GM21619 (cell line): ENCODE measurements around the gene SUSD4.
A peak's percentile ranks its signal among the peaks of the same experiment; 100 is the strongest.
"Not testable (repeated sequence)": the region's sequence is repeated elsewhere in the genome, so short reads cannot be mapped to it uniquely, and the experiment has no call there.

ENCODE experiments used
- ATAC-seq: cut with Tn5 transposase; IDR thresholded peaks from one replicate; pipeline ENCODE4 v1.9.1; 2021; ENCODE audit not compliant: unreplicated experiment

The SUSD4 gene

GRCh38 chr1:223257856-223258550 lies 106.0 kb downstream of the SUSD4 start:
- ATAC-seq: no peak

- ATAC-seq: no peak
Measured at GRCh38 chr1:223256034-223256433, 107.9 kb downstream of the SUSD4 start.

GRCh38 chr1:223253916-223254315 lies 110.1 kb downstream of the SUSD4 start:
- no peak for ATAC-seq

GRCh38 chr1:223251387-223251786 lies 112.6 kb downstream of the SUSD4 start:
- ATAC-seq: not testable (repeated sequence)

- ATAC-seq: no peak
Measured at GRCh38 chr1:223250632-223251015, 113.4 kb downstream of the SUSD4 start.

GRCh38 chr1:223249854-223250631 lies 113.9 kb downstream of the SUSD4 start:
- ATAC-seq: no peak

- no peak for ATAC-seq
Measured at GRCh38 chr1:223248770-223249140, 115.2 kb downstream of the SUSD4 start.

GRCh38 chr1:223248001-223248769 lies 115.8 kb downstream of the SUSD4 start:
- ATAC-seq: no peak

- ATAC-seq: no peak
Measured at GRCh38 chr1:223246476-223247112, 117.4 kb downstream of the SUSD4 start.

- ATAC-seq: no peak
Measured at GRCh38 chr1:223245983-223246382, 118.0 kb downstream of the SUSD4 start.

- no peak for ATAC-seq
Measured at GRCh38 chr1:223245411-223245810, 118.6 kb downstream of the SUSD4 start.

- peak; percentile 76 for ATAC-seq
Measured at GRCh38 chr1:223244366-223245103, 119.4 kb downstream of the SUSD4 start.

GRCh38 chr1:223243441-223244050 lies 120.4 kb downstream of the SUSD4 start:
- ATAC-seq: no peak

GRCh38 chr1:223242971-223243370 lies 121.0 kb downstream of the SUSD4 start:
- ATAC-seq: no peak

GRCh38 chr1:223242382-223242955 lies 121.5 kb downstream of the SUSD4 start:
- no peak for ATAC-seq

GRCh38 chr1:223240122-223240521 lies 123.9 kb downstream of the SUSD4 start:
- ATAC-seq: no peak

- no peak for ATAC-seq
Measured at GRCh38 chr1:223235091-223235490, 128.9 kb downstream of the SUSD4 start.

GRCh38 chr1:223234534-223234933 lies 129.4 kb downstream of the SUSD4 start:
- no peak for ATAC-seq

GRCh38 chr1:223234170-223234514 lies 129.8 kb downstream of the SUSD4 start:
- no peak for ATAC-seq
